GM10248 (cell line): ENCODE measurements around the gene RHO.

Experiments
- CTCF ChIA-PET: fragments of 300-600 bp; sonication (Branson Sonifier 250); formaldehyde crosslinking; extraction: SDS; loops from one replicate; lab custom pipeline; 2021; ENCODE audit warnings: antibody characterized with exemption; lab: Yijun Ruan, JAX
- POLR2A ChIA-PET: fragments of 350-650 bp; sonication (Branson Sonifier 250); formaldehyde crosslinking; extraction: SDS; loops from one replicate; lab custom pipeline; 2020; ENCODE audit warnings: antibody characterized with exemption; lab: Yijun Ruan, JAX
- DNase-seq: peaks from one replicate; pipeline ENCODE4 v3.0.0; 2012; ENCODE audit errors: extremely low spot score
- CTCF ChIP-seq: IDR thresholded peaks from 2 replicates; pipeline ENCODE4 v1.5.1; 2012; ENCODE audit warnings: mild to moderate bottlenecking, low read depth; ENCODE audit errors: extremely low read depth, missing control alignments, control extremely low read depth

RHO gene

GRCh38 chr3:129558081-129558771 is 29.8 kb downstream of the RHO start:
- no peak for TF ChIP-seq CTCF
- ChIA-PET CTCF (interaction anchor here (1.6 kb wide), 1 partner anchor 9 kb away, joined by 3 read pairs; no protein-coding TSS in a partner anchor), POLR2A (no interaction called here)
- DNase-seq = no peak

GRCh38 chr3:129558772-129559564 is 30.5 kb downstream of the RHO start:
- POLR2A ChIA-PET = no interaction called here
- TF ChIP-seq CTCF = no peak

GRCh38 chr3:129559565-129560079 is 31.2 kb downstream of the RHO start:
- TF ChIP-seq CTCF = no peak
- POLR2A ChIA-PET = no interaction called here
- no peak for DNase-seq
- CTCF ChIA-PET = interaction anchor here (1.6 kb wide), 1 partner anchor 7 kb away, joined by 3 read pairs; no protein-coding TSS in a partner anchor

More at GRCh38 chr3:129558772-129559564, 30.5 kb downstream of the RHO start:
- DNase-seq = no peak
- CTCF ChIA-PET = interaction anchor here (1.6 kb wide), 1 partner anchor 8 kb away, joined by 3 read pairs; no protein-coding TSS in a partner anchor

- no peak for TF ChIP-seq CTCF
- ChIA-PET POLR2A (no interaction called here), CTCF (interaction anchor here (2.3 kb wide), 1 partner anchor 9 kb away, joined by 5 read pairs; no protein-coding TSS in a partner anchor)
- DNase-seq = no peak
These were observed 31.9 kb downstream of the RHO start for GRCh38 chr3:129560269-129560787.

DNA sequence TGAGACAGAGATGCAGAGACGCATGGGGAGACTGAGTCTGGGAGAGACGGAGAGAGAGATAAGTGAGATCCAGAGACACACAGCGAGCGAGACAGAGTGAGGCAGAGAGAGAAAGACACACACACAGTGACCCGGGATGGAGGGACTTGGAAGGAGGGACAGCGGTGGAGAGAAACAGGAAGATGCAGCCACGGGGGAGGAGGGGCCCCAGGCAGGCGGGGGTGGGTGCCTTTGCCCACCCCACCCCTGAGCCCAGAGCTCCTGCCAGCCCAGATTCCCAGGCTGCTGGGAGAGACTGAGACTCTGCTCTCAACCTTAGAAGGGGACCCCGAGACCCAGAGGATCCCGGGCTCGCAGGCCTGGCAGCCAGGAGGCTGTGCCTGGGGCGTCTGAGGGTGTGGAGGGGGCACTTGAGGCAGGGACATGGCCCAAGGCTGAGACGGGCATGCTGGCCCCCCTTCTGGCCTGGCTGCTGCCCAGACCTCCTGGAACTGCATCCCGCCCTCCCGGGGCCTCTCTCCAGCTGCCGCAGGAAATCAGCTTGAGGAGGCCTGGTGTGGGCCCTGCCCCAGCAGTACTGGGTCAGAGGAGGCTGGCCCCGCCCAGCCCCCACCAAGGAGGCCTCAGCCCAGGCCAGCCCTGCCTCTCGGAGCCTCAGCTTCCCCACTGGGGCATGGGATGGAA is 32.6 kb downstream of the RHO start:
- DNase-seq = no peak
- no peak for TF ChIP-seq CTCF
- ChIA-PET POLR2A (no interaction called here), CTCF (interaction anchor here (2.3 kb wide), 1 partner anchor 10 kb away, joined by 5 read pairs; no protein-coding TSS in a partner anchor)

DNA sequence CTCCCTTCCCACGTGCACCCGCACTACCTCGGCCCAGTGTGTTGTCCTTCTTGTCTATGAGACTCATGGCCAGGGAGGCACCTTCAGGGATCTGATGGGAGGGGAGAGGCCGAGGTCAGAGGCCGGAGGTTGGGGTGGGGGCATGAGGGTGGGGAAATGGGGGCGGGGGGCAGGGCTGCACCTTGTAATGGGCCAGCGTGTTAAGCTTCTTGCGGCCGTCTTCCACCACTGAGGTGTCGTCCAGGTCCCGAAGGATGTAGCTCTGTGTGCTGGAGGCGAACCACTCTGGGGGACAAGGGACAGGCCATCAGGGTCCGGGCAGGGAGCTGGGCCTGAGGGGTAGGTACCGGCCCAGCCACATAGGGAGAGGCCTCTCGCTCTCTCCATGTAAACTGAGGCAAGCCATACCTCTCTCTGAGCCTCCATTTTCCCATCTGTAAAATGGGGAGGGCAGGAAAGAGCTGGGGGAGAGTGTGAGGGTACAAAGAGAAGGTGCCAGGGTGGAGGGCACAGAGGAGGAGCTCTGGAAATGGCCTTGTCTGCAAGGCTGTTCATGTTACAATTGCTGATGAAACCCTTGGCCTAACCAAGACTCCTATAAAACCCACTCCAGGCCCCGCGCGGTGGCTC is 33.3 kb downstream of the RHO start:
- CTCF ChIA-PET = interaction anchor here (1.0 to 2.3 kb wide), 2 partner anchors 11 to 20 kb away, joined by 3 to 5 read pairs; no protein-coding TSS in a partner anchor
- POLR2A ChIA-PET = no interaction called here
- no peak for DNase-seq
- TF ChIP-seq CTCF = no peak
